DOHH2 (cell line): ENCODE results near the gene TGM1.
"Not testable (repeated sequence)": the region's sequence is repeated elsewhere in the genome, so short reads cannot be mapped to it uniquely, and the experiment has no call there.

Experiments
- H3F3A ChIP-seq: fragments of 200-600 bp; sonication (generic), shearing (Covaris generic); 2 replicates; pipeline ENCODE4 v1.6.0; 2016; ENCODE audit warnings: antibody characterized with exemption, mild to moderate bottlenecking; ENCODE audit not compliant: control insufficient read depth, insufficient read depth
- H3K27ac ChIP-seq: fragments of 200-600 bp; sonication (generic); 2 replicates; pipeline ENCODE4 v1.5.1; 2014; ENCODE audit warnings: low read depth, mild to moderate bottlenecking, low read length, moderate library complexity
- H3K27me3 ChIP-seq: fragments of 200-600 bp; sonication (generic); 2 replicates; pipeline ENCODE4 v1.6.1; 2014; ENCODE audit warnings: mild to moderate bottlenecking, low read length, mixed read lengths; ENCODE audit not compliant: control insufficient read depth
- H3K36me3 ChIP-seq: fragments of 200-600 bp; sonication (generic); 2 replicates; pipeline ENCODE4 v1.6.1; 2014; ENCODE audit warnings: mild to moderate bottlenecking, low read length, moderate library complexity, mixed read lengths; ENCODE audit not compliant: control insufficient read depth
- H3K4me1 ChIP-seq: fragments of 200-600 bp; sonication (generic); 2 replicates; pipeline ENCODE4 v1.6.1; 2014; ENCODE audit warnings: mild to moderate bottlenecking, low read length, mixed read lengths; ENCODE audit not compliant: control insufficient read depth
- H3K4me2 ChIP-seq: fragments of 200-600 bp; sonication (generic); 2 replicates; pipeline ENCODE4 v1.6.0; 2014; ENCODE audit warnings: mild to moderate bottlenecking, low read length, moderate library complexity
- H3K4me3 ChIP-seq: fragments of 200-600 bp; sonication (generic); 2 replicates; pipeline ENCODE4 v1.5.1; 2014; ENCODE audit warnings: mild to moderate bottlenecking, low read length, mixed read lengths
- H3K79me2 ChIP-seq: fragments of 200-600 bp; sonication (generic); 2 replicates; pipeline ENCODE4 v1.6.1; 2014; ENCODE audit warnings: mild to moderate bottlenecking, low read length, mixed read lengths; ENCODE audit not compliant: control insufficient read depth
- H3K9me2 ChIP-seq: fragments of 200-600 bp; sonication (generic); replicated peaks from 2 replicates; pipeline ENCODE4 v1.6.1; 2014; ENCODE audit warnings: mild to moderate bottlenecking, low read length, mixed read lengths; ENCODE audit not compliant: control insufficient read depth
- H3K9me3 ChIP-seq: fragments of 200-600 bp; sonication (generic); 2 replicates; pipeline ENCODE4 v1.6.1; 2014; ENCODE audit warnings: antibody characterized with exemption, low read length, mixed read lengths; ENCODE audit not compliant: control insufficient read depth, insufficient read depth
- H4K20me1 ChIP-seq: fragments of 200-600 bp; sonication (generic); 2 replicates; pipeline ENCODE4 v1.6.0; 2014; ENCODE audit warnings: low read depth, mild to moderate bottlenecking, antibody characterized with exemption, low read length, moderate library complexity; ENCODE audit not compliant: control insufficient read depth, insufficient read depth
- EZH2phosphoT487 ChIP-seq: fragments of 200-600 bp; sonication (generic); IDR thresholded peaks from 2 replicates; pipeline ENCODE4 v1.6.1; 2017; ENCODE audit warnings: borderline replicate concordance, mild to moderate bottlenecking, antibody characterized with exemption, low read length, moderate library complexity, mixed read lengths
- TF ChIP-seq, protein P1 (sequence below): fragments of 200-600 bp; sonication (generic); IDR thresholded peaks from one replicate; pipeline ENCODE4 v1.5.1; 2014; ENCODE audit warnings: antibody characterized with exemption, mild to moderate bottlenecking, low read depth, low read length; ENCODE audit not compliant: poor library complexity, severe bottlenecking

Gene TGM1

DNA sequence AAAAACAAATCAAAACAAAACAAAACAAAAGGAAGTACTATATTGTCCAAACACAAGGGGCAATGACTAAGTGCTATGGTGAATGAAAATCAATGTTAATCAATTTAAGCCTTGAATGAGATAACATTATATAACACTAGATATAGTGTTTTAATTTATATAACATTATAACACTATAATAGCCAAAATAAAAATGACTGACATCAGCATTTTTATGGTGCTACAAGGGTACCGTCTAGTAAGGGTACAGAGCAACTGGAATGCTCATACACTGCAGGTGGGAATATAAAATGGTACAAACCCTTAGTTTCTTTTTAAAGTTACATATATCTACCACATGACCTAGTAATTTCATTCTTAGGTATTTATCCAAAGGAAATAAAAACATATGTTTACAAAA lies 36.5 kb downstream of the TGM1 start:
- H3K9me2 ChIP-seq, result no peaks in the 10 kb centered on the region
- H3K27ac ChIP-seq, result no peak overlapping the region
- peaks cover 31% of the 10 kb centered on the region for H3K36me3 ChIP-seq
- no peaks in the 10 kb centered on the region for H3K27me3 ChIP-seq
- peaks cover 8% of the 10 kb centered on the region; the same call in 1 of the 2 replicates for H3F3A ChIP-seq
- no peak overlapping the region for H3K4me3 ChIP-seq
- TF ChIP-seq EZH2phosphoT487, result no peak
- TF ChIP-seq, protein P1, sequence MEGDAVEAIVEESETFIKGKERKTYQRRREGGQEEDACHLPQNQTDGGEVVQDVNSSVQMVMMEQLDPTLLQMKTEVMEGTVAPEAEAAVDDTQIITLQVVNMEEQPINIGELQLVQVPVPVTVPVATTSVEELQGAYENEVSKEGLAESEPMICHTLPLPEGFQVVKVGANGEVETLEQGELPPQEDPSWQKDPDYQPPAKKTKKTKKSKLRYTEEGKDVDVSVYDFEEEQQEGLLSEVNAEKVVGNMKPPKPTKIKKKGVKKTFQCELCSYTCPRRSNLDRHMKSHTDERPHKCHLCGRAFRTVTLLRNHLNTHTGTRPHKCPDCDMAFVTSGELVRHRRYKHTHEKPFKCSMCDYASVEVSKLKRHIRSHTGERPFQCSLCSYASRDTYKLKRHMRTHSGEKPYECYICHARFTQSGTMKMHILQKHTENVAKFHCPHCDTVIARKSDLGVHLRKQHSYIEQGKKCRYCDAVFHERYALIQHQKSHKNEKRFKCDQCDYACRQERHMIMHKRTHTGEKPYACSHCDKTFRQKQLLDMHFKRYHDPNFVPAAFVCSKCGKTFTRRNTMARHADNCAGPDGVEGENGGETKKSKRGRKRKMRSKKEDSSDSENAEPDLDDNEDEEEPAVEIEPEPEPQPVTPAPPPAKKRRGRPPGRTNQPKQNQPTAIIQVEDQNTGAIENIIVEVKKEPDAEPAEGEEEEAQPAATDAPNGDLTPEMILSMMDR, result no peak
- no peaks in the 10 kb centered on the region for H3K9me3 ChIP-seq
- H4K20me1 ChIP-seq, result peaks cover 7% of the 10 kb centered on the region
- H3K4me1 ChIP-seq, result peaks cover 8% of the 10 kb centered on the region
- no peak overlapping the region for H3K4me2 ChIP-seq
- H3K79me2 ChIP-seq, result peaks cover 83% of the 10 kb centered on the region

- no peaks in the 10 kb centered on the region for H3K9me2 ChIP-seq
- peaks cover 7% of the 10 kb centered on the region for H4K20me1 ChIP-seq
- no peaks in the 10 kb centered on the region for H3K27me3 ChIP-seq
- TF ChIP-seq, protein P1, result no peak
- TF ChIP-seq EZH2phosphoT487, result no peak
- H3K4me2 ChIP-seq, result no peak overlapping the region
- H3F3A ChIP-seq, result peaks cover 8% of the 10 kb centered on the region; the same call in 1 of the 2 replicates
- no peaks in the 10 kb centered on the region for H3K4me1 ChIP-seq
- H3K27ac ChIP-seq, result no peak overlapping the region
- no peaks in the 10 kb centered on the region for H3K9me3 ChIP-seq
- H3K79me2 ChIP-seq, result peaks cover 83% of the 10 kb centered on the region
- peaks cover 30% of the 10 kb centered on the region for H3K36me3 ChIP-seq
- no peak overlapping the region for H3K4me3 ChIP-seq
Observed at GRCh38 chr14:24224618-24225071, 38.3 kb downstream of the TGM1 start.

GRCh38 chr14:24222987-24223386 lies 40.0 kb downstream of the TGM1 start:
- not testable (repeated sequence) for H3K9me2 ChIP-seq, H3K4me3 ChIP-seq, H3F3A ChIP-seq, H3K4me1 ChIP-seq, H3K9me3 ChIP-seq, H4K20me1 ChIP-seq, H3K27me3 ChIP-seq, H3K4me2 ChIP-seq, H3K27ac ChIP-seq
- Histone ChIP-seq H3K79me2 (peaks cover 69% of the 10 kb centered on the region), H3K36me3 (peaks cover 22% of the 10 kb centered on the region)

DNA sequence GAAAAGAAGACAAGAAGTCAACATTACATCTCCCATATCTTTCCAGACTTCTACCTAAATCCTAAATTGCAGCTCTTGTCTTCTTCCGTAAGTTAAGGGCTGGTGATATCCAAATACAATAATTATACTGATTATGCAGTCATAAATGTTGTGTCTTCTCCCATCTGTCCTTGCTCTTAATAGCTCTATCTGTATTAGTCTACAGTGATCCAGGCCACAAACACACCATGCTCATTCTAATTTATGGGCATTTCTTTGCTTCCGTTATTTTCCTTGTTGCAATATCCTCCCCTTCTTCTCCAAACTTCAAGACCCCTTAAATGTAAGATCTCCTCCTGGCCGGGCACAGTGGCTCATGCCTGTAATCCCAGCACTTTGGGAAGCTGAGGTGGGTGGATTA lies 43.5 kb downstream of the TGM1 start:
- H3K36me3 ChIP-seq, result peaks cover 14% of the 10 kb centered on the region
- no peaks in the 10 kb centered on the region for H3K27me3 ChIP-seq
- H3K4me1 ChIP-seq, result peaks cover 11% of the 10 kb centered on the region
- no peaks in the 10 kb centered on the region for H3K9me3 ChIP-seq
- H3K27ac ChIP-seq, result no peak overlapping the region
- H3K4me3 ChIP-seq, result no peak overlapping the region
- TF ChIP-seq, protein P1, result no peak
- TF ChIP-seq EZH2phosphoT487, result no peak
- H3K79me2 ChIP-seq, result peaks cover 49% of the 10 kb centered on the region
- no peaks in the 10 kb centered on the region for H4K20me1 ChIP-seq
- H3K4me2 ChIP-seq, result no peak overlapping the region
- peaks cover 17% of the 10 kb centered on the region for H3F3A ChIP-seq
- no peaks in the 10 kb centered on the region for H3K9me2 ChIP-seq
